LNCaP clone FGC (cell line): ENCODE measurements around the gene AICDA.
"Not testable (repeated sequence)": the region's sequence is repeated elsewhere in the genome, so short reads cannot be mapped to it uniquely, and the experiment has no call there.

Experiments used
- DNase-seq: peaks from one replicate; pipeline ENCODE4 v3.0.0-alpha.2; 2011; ENCODE audit warnings: low read depth
- H3K4me3 ChIP-seq: 2 replicates; pipeline ENCODE4 v1.5.1; 2011; ENCODE audit warnings: mild to moderate bottlenecking, low read depth, low read length, control low read depth
- CTCF ChIP-seq: IDR thresholded peaks from 2 replicates; pipeline ENCODE4 v1.5.1; 2012; ENCODE audit warnings: mild to moderate bottlenecking; ENCODE audit not compliant: control insufficient read depth, insufficient read depth; ENCODE audit errors: extremely low read depth

AICDA gene

GRCh38 chr12:8644345-8645248 is 31.9 kb upstream of the AICDA start:
- TF ChIP-seq CTCF: no peak
- H3K4me3 ChIP-seq: no peak overlapping the region
- no peak for DNase-seq

GRCh38 chr12:8642775-8643174 is 30.1 kb upstream of the AICDA start:
- H3K4me3 ChIP-seq: no peak overlapping the region
- DNase-seq: no peak
- TF ChIP-seq CTCF: no peak

DNA sequence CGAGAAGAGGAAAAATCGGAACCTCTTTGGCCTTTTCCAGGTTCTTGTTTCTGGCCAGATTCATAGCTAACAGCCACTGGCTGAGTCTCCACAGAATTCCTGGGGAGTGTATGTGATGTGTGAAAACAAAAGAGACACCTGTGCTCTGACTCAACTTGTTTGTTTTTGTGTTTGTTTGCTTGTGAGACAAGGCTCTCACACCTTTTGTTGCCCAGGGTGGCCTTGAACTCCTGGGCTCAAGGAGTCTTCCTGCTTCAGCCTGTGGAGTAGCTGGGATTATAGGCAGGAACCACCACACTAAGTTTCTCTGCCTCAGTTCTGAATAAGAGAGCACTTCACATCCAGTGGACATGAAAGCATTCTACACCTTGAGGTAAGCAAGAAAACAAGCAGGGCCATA is 27.3 kb upstream of the AICDA start:
- TF ChIP-seq CTCF: no peak
- no peak for DNase-seq
- no peak overlapping the region for H3K4me3 ChIP-seq

- TF ChIP-seq CTCF: no peak
- H3K4me3 ChIP-seq: no peak overlapping the region
- DNase-seq: no peak
Observed at GRCh38 chr12:8638951-8639350, 26.3 kb upstream of the AICDA start.

GRCh38 chr12:8637666-8638065 is 25.0 kb upstream of the AICDA start:
- H3K4me3 ChIP-seq: no peak overlapping the region
- no peak for TF ChIP-seq CTCF
- no peak for DNase-seq

- DNase-seq: no peak
- H3K4me3 ChIP-seq: no peak overlapping the region
- TF ChIP-seq CTCF: no peak
Observed at GRCh38 chr12:8637244-8637643, 24.6 kb upstream of the AICDA start.

DNA sequence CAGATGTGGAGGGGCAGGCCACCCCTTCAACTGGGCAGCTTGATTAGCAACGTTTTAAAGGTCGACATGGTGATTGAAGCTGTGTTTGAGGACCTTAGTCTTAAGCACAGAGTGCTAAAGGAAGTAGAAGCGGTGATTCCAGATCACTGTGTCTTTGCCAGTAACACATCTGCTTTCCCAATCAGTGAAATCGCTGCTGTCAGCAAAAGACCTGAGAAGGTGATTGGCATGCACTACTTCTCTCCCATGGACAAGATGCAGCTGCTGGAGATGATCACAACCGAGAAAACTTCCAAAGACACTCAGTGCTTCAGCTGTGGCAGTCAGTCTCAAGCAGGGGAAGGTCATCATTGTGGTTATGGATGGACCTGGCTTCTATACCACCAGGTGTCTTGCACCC is 23.9 kb upstream of the AICDA start:
- H3K4me3 ChIP-seq: no peak overlapping the region
- no peak for TF ChIP-seq CTCF

GRCh38 chr12:8636007-8636346 is 23.3 kb upstream of the AICDA start:
- not testable (repeated sequence) for DNase-seq, H3K4me3 ChIP-seq

More for the DNA sequence above, 23.9 kb upstream of the AICDA start:
- no peak for DNase-seq

GRCh38 chr12:8635342-8636006 is 22.8 kb upstream of the AICDA start:
- H3K4me3 ChIP-seq, DNase-seq: not testable (repeated sequence)
